Gastroesophageal sphincter (tissue), 3 donors: Measurements from ENCODE around the gene PTPRD.

Source experiments
- EP300 ChIP-seq: sonication (generic); formaldehyde crosslinking; IDR thresholded peaks from one replicate; pipeline ENCODE4 v1.6.1; 2017; ENCODE audit warnings: antibody characterized with exemption, mild to moderate bottlenecking
- POLR2A ChIP-seq, 2 donors: fragments of 450-650 bp; IDR thresholded peaks; one replicate each; pipeline ENCODE4 v1.6.1; 2017; ENCODE audit warnings: antibody characterized with exemption in 2 of 2, mild to moderate bottlenecking in 2 of 2, moderate library complexity in 1 of 2
- TF ChIP-seq, protein P1 (sequence below), 4 experiments: fragments of 200-600 bp in 2 of 4; fragments of 450-650 bp in 2 of 4; sonication (generic) in 1 of 4; IDR thresholded peaks; one replicate each; pipeline ENCODE4 v1.5.1; 2017 to 2019; ENCODE audit warnings: antibody characterized with exemption in 4 of 4, mild to moderate bottlenecking in 2 of 4, moderate library complexity in 2 of 4

DNA sequence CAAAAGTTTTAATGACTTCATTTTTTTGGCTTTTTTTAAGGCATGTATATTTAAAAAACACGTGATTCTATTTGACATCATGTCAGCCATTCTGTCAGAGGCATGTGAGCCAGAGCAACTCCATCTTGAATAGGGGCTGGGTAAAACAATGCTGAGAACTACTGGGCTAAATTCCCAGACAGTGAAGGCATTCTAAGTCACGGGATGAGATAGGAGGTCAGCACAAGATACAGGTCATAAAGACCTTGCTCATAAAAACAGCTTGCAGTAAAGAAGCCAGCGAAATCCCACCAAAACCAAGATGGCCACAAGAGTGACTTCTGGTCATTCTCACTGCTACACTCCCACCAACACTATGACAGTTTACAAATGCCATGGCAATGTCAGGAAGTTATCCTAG is 1812.6 kb downstream of the PTPRD start:
- TF ChIP-seq, protein P1, sequence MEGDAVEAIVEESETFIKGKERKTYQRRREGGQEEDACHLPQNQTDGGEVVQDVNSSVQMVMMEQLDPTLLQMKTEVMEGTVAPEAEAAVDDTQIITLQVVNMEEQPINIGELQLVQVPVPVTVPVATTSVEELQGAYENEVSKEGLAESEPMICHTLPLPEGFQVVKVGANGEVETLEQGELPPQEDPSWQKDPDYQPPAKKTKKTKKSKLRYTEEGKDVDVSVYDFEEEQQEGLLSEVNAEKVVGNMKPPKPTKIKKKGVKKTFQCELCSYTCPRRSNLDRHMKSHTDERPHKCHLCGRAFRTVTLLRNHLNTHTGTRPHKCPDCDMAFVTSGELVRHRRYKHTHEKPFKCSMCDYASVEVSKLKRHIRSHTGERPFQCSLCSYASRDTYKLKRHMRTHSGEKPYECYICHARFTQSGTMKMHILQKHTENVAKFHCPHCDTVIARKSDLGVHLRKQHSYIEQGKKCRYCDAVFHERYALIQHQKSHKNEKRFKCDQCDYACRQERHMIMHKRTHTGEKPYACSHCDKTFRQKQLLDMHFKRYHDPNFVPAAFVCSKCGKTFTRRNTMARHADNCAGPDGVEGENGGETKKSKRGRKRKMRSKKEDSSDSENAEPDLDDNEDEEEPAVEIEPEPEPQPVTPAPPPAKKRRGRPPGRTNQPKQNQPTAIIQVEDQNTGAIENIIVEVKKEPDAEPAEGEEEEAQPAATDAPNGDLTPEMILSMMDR (IDR thresholded peaks at IDR 0.05) = no peak
- TF ChIP-seq POLR2A (IDR thresholded peaks at IDR 0.05) = no peak
- TF ChIP-seq EP300 = no peak
